H9 (cell line): ENCODE results near the gene INTS3. TPM values are rescaled to one million over a fixed set of nuclear protein-coding genes. Genes with fewer than 3 reads are reported as not detected.

ENCODE experiments used
- DNase-seq: peaks from one replicate; pipeline ENCODE4 v3.0.0-alpha.2; 2017
- H2AFZ ChIP-seq: one replicate; pipeline ENCODE4 v1.6.1; 2013; ENCODE audit warnings: mild to moderate bottlenecking, low read length, control low read depth, moderate library complexity
- H2AK5ac ChIP-seq: 2 replicates; pipeline ENCODE4 v1.6.1; 2013; ENCODE audit warnings: low read length, control low read depth, mixed read lengths; ENCODE audit not compliant: insufficient read length
- H2BK120ac ChIP-seq: one replicate; pipeline ENCODE4 v1.6.1; 2013; ENCODE audit warnings: low read depth, mild to moderate bottlenecking, low read length, control low read depth, inconsistent platforms; ENCODE audit not compliant: poor library complexity, severe bottlenecking
- H2BK12ac ChIP-seq: 2 replicates; pipeline ENCODE4 v1.6.1; 2013; ENCODE audit warnings: low read length, control low read depth, mixed read lengths, low read depth; ENCODE audit not compliant: insufficient read length
- H2BK15ac ChIP-seq: 2 replicates; pipeline ENCODE4 v1.6.1; 2013; ENCODE audit warnings: low read depth, low read length, control low read depth
- H2BK20ac ChIP-seq: one replicate; pipeline ENCODE4 v1.6.1; 2013; ENCODE audit warnings: low read depth, mild to moderate bottlenecking, low read length, control low read depth, inconsistent platforms; ENCODE audit not compliant: poor library complexity, severe bottlenecking
- H2BK5ac ChIP-seq: 2 replicates; pipeline ENCODE4 v1.6.1; 2013; ENCODE audit warnings: low read length, control low read depth, mixed read lengths; ENCODE audit not compliant: insufficient read length
- H3K14ac ChIP-seq: 2 replicates; pipeline ENCODE4 v1.6.1; 2013; ENCODE audit warnings: low read length, control low read depth; ENCODE audit not compliant: insufficient read depth
- H3K18ac ChIP-seq: 2 replicates; pipeline ENCODE4 v1.6.1; 2013; ENCODE audit warnings: low read depth, mild to moderate bottlenecking, mixed read lengths, low read length, control low read depth; ENCODE audit not compliant: insufficient read length
- H3K23ac ChIP-seq: 2 replicates; pipeline ENCODE4 v1.6.1; 2013; ENCODE audit warnings: low read length, control low read depth, mixed read lengths, low read depth; ENCODE audit not compliant: insufficient read length
- H3K23me2 ChIP-seq: 2 replicates; pipeline ENCODE4 v1.6.1; 2013; ENCODE audit warnings: low read depth, mild to moderate bottlenecking, mixed read lengths, low read length, control low read depth; ENCODE audit not compliant: insufficient read length, poor library complexity, severe bottlenecking
- H3K27ac ChIP-seq: 2 replicates; pipeline ENCODE4 v1.5.1; 2013; ENCODE audit warnings: low read length, control low read depth, mixed read lengths, low read depth; ENCODE audit not compliant: insufficient read length
- H3K27me3 ChIP-seq: 2 replicates; pipeline ENCODE4 v1.6.1; 2013; ENCODE audit warnings: low read length, control low read depth, inconsistent platforms; ENCODE audit not compliant: insufficient read depth
- H3K4ac ChIP-seq: 2 replicates; pipeline ENCODE4 v1.6.1; 2013; ENCODE audit warnings: low read depth, mild to moderate bottlenecking, control low read depth, inconsistent platforms, low read length, moderate library complexity
- H3K4me1 ChIP-seq: 2 replicates; pipeline ENCODE4 v1.6.1; 2013; ENCODE audit warnings: low read length, control low read depth, inconsistent platforms; ENCODE audit not compliant: insufficient read depth
- H3K4me2 ChIP-seq: 2 replicates; pipeline ENCODE4 v1.6.1; 2013; ENCODE audit warnings: low read length, control low read depth, mixed read lengths; ENCODE audit not compliant: insufficient read length, insufficient read depth
- H3K56ac ChIP-seq: 2 replicates; pipeline ENCODE4 v1.6.1; 2013; ENCODE audit warnings: low read depth, mild to moderate bottlenecking, mixed read lengths, low read length, control low read depth; ENCODE audit not compliant: insufficient read length
- H3K79me1 ChIP-seq: 2 replicates; pipeline ENCODE4 v1.6.1; 2013; ENCODE audit warnings: low read depth, mild to moderate bottlenecking, moderate library complexity, low read length, control low read depth, inconsistent platforms; ENCODE audit not compliant: insufficient read depth, poor library complexity, severe bottlenecking
- H3K79me2 ChIP-seq: 2 replicates; pipeline ENCODE4 v1.6.1; 2013; ENCODE audit warnings: low read length, control low read depth, inconsistent platforms; ENCODE audit not compliant: insufficient read depth
- H3K9ac ChIP-seq: 2 replicates; pipeline ENCODE4 v1.6.1; 2013; ENCODE audit warnings: low read length, control low read depth, mixed read lengths; ENCODE audit not compliant: insufficient read length; ENCODE audit errors: extremely low read depth
- H3K9me3 ChIP-seq: one replicate; pipeline ENCODE4 v1.6.1; 2013; ENCODE audit warnings: low read depth, low read length, inconsistent platforms; ENCODE audit not compliant: control insufficient read depth
- H3T11ph ChIP-seq: one replicate; pipeline ENCODE4 v1.6.1; 2013; ENCODE audit warnings: mild to moderate bottlenecking, low read length, control low read depth, inconsistent platforms
- H4K20me1 ChIP-seq: one replicate; pipeline ENCODE4 v1.6.1; 2013; ENCODE audit not compliant: control insufficient read depth, insufficient read length, insufficient read depth
- H4K5ac ChIP-seq: 2 replicates; pipeline ENCODE4 v1.6.1; 2013; ENCODE audit warnings: low read depth, mild to moderate bottlenecking, mixed read lengths, low read length, control low read depth; ENCODE audit not compliant: insufficient read length
- H4K8ac ChIP-seq: replicated peaks from 2 replicates; pipeline ENCODE4 v1.6.1; 2013; ENCODE audit warnings: low read length, control low read depth, mixed read lengths, low read depth; ENCODE audit not compliant: insufficient read length
- H4K91ac ChIP-seq: 2 replicates; pipeline ENCODE4 v1.6.1; 2013; ENCODE audit warnings: low read depth, mild to moderate bottlenecking, moderate library complexity, mixed read lengths, low read length, control low read depth; ENCODE audit not compliant: insufficient read length
- H3K27ac Mint-ChIP-seq, 3 experiments: 2 replicates in 2 of 3; 3 replicates in 1 of 3; pipeline ENCODE4 v1.8.0; 2020 to 2021; ENCODE audit warnings: mixed read lengths in 3 of 3, mild to moderate bottlenecking in 1 of 3, moderate library complexity in 1 of 3
- H3K27me3 Mint-ChIP-seq: 2 replicates; pipeline ENCODE4 v1.8.0; 2021; ENCODE audit warnings: low read depth, mild to moderate bottlenecking, moderate library complexity, mixed read lengths
- H3K36me3 Mint-ChIP-seq, 3 experiments: 2 replicates in 2 of 3; 3 replicates in 1 of 3; pipeline ENCODE4 v1.8.0; 2020 to 2021; ENCODE audit warnings: low read depth in 3 of 3, mixed read lengths in 3 of 3; ENCODE audit not compliant: insufficient read depth in 1 of 3
- H3K4me1 Mint-ChIP-seq, 2 experiments: 2 replicates each; pipeline ENCODE4 v1.8.0; 2020; ENCODE audit warnings: mixed read lengths in 2 of 2
- H3K4me3 Mint-ChIP-seq, 2 experiments: 2 replicates in 1 of 2; 3 replicates in 1 of 2; pipeline ENCODE4 v1.8.0; 2020 to 2021; ENCODE audit warnings: mild to moderate bottlenecking in 2 of 2, mixed read lengths in 2 of 2, moderate library complexity in 1 of 2
- H3K9me3 Mint-ChIP-seq, 2 experiments: 2 replicates in 1 of 2; 3 replicates in 1 of 2; pipeline ENCODE4 v1.8.0; 2020; ENCODE audit warnings: mild to moderate bottlenecking in 2 of 2, mixed read lengths in 2 of 2, moderate library complexity in 1 of 2
- CTCF ChIP-seq: fragments of 200-600 bp; sonication (generic); conservative IDR thresholded peaks from 3 replicates; pipeline ENCODE4 v1.8.0; 2021; ENCODE audit warnings: antibody characterized with exemption, mild to moderate bottlenecking
- WGBS: extraction: QIAGEN DNeasy Blood & Tissue Kit; methylation state at CpG from one replicate; pipeline ENCODE4 v1.1.7; 2013; ENCODE audit warnings: missing lambda C conversion rate, low lambda C conversion rate, mixed read lengths; ENCODE audit not compliant: insufficient read length; ENCODE audit errors: extremely low coverage; 5-methylcytosine and 5-hydroxymethylcytosine counted together
- total RNA-seq: library from RNA; stranded (reverse); gene quantifications from 2 replicates; pipeline ENCODE4 v1.2.1, GENCODE V29; 2021

The INTS3 gene
- total RNA-seq, 1 experiment from 2014 or later = 67.1 TPM

GRCh38 chr1:153771261-153771660 lies 43.4 kb downstream of the INTS3 start:
- Histone ChIP-seq H4K20me1 (no peaks in the 10 kb centered on the region), H4K91ac (no peak overlapping the region), H2AK5ac (no peak overlapping the region), H3K9me3 (no peaks in the 10 kb centered on the region), H3K79me1 (no peaks in the 10 kb centered on the region), H3K14ac (no peak overlapping the region), H3K18ac (no peak overlapping the region), H3T11ph (no peak overlapping the region), H2BK15ac (no peak overlapping the region), H4K5ac (no peak overlapping the region), H3K79me2 (no peaks in the 10 kb centered on the region), H2BK20ac (no peak overlapping the region), H3K4ac (no peak overlapping the region), H4K8ac (no peak overlapping the region), H3K27me3 (no peaks in the 10 kb centered on the region), H2BK5ac (no peak overlapping the region), H2AFZ (no peak overlapping the region), H2BK120ac (no peak overlapping the region), H3K23ac (no peak overlapping the region), H2BK12ac (no peak overlapping the region), H3K4me1 (0 out of 2 replicates have a peak, but pooled peaks cover 2% of the 10 kb centered on the region), H3K9ac (no peak overlapping the region), H3K56ac (no peak overlapping the region), H3K23me2 (peaks cover 10% of the 10 kb centered on the region), H3K4me2 (no peak overlapping the region), H3K27ac (no peak overlapping the region)
- H3K36me3 Mint-ChIP-seq = peaks cover 37 to 74% (median 63%) of the 10 kb centered on the region in 3 experiments; a peak in 6 of 7 replicates
- no peak for TF ChIP-seq CTCF
- H3K9me3 Mint-ChIP-seq = no peaks in the 10 kb centered on the region
- no peaks in the 10 kb centered on the region for H3K27me3 Mint-ChIP-seq
- H3K27ac Mint-ChIP-seq = no peak overlapping the region
- DNase-seq = no peak
- no peak overlapping the region; a peak in 1 of 5 replicates for H3K4me3 Mint-ChIP-seq
- peaks cover 20 to 35% of the 10 kb centered on the region in 2 experiments for H3K4me1 Mint-ChIP-seq
- no CpG with 5 or more reads among the region's 2 CpGs for WGBS
